Measurements from ENCODE around the gene CCDC182. TPM values are rescaled to one million over a fixed set of nuclear protein-coding genes. Genes with fewer than 3 reads are reported as not detected.

CCDC182 gene
- total and polyA plus RNA-seq, 12 donors = not detected

GRCh38 chr17:57752031-57752905 lies 7.2 kb upstream of the CCDC182 start:
- intact Hi-C loops (cut with DNase I) = no loop called here
- Histone ChIP-seq H3K4me3 (no peak overlapping the region), H3K27me3 (no peaks in the 10 kb centered on the region), H3K9me3 (replicated peaks in 1 of 3) (no peaks in the 10 kb centered on the region), H3K4me1 (replicated peaks in 1 of 2) (peaks cover 0 to 14% of the 10 kb centered on the region in 2 donors), H3K27ac (peak overlapping the region in 1 of 5 donors; percentile 11), H3K36me3 (replicated peaks in 1 of 2) (no peaks in the 10 kb centered on the region)
- WGBS, 4 donors = 80 to 90% (median 87%) methylated on average over 3 to 8 of the region's 8 CpGs
- TF ChIP-seq POLR2A (IDR thresholded peaks at IDR 0.05) = no peak
- peak in 1 of 7 donors; percentile 73 for DNase-seq

DNA sequence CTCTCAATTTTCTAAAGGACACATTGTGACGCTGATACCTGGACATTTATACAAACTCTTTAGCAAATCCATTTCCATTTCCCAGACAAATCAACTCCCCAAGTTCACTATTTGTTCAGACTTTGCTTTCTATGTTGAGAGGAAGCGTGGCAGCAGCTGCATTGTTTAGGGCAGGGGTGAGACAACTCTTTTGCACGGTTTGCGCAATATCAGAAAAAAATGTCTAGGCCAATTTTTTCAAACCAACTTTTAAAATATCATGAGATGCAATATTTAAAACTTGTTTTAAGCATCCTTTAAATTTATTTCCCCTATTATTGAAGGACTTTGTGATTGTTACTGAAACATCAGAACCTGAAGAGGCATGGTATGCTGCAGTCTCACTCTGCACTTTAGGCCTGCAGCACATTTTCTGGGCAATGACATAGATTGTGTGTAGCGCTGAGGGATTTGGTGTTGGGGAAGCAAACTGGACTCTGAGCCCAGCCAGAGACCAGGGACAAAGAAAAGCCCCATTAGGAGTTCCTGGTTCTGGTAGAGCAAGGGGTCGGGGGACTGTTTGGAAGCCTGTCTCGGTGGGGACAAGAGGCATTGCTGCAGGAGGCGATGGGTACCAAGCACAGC lies 6.4 kb upstream of the CCDC182 start:
- TF ChIP-seq CTCF (IDR thresholded peaks at IDR 0.05) (no peak), POLR2A (IDR thresholded peaks at IDR 0.05) (no peak)
- Histone ChIP-seq H3K4me3 (no peak overlapping the region), H3K36me3 (replicated peaks in 1 of 2) (no peaks in the 10 kb centered on the region), H3K27ac (peak overlapping the region in 2 of 5 donors; percentile 30 to 47), H3K27me3 (no peaks in the 10 kb centered on the region), H3K4me1 (replicated peaks in 1 of 2) (peaks cover 0 to 14% of the 10 kb centered on the region in 2 donors), H3K9me3 (replicated peaks in 1 of 3) (no peaks in the 10 kb centered on the region)
- DNase-seq = no peak
- intact Hi-C loops (cut with DNase I) = no loop called here
- 75 to 85% (median 82%) methylated on average over 8 of the region's 8 CpGs for WGBS, 4 donors

GRCh38 chr17:57750895-57751294 lies 5.8 kb upstream of the CCDC182 start:
- H3K4me1 ChIP-seq (replicated peaks in 1 of 2) = peaks cover 0 to 14% of the 10 kb centered on the region in 2 donors
- DNase-seq = peak in 3 of 7 donors; percentile 21 to 28 (median 23)
- H3K27me3 ChIP-seq = no peaks in the 10 kb centered on the region
- no peak overlapping the region for H3K4me3 ChIP-seq
- no peak for TF ChIP-seq CTCF (IDR thresholded peaks at IDR 0.05)
- TF ChIP-seq POLR2A (IDR thresholded peaks at IDR 0.05) = no peak
- peak overlapping the region in 2 of 5 donors; percentile 30 to 47 for H3K27ac ChIP-seq
- H3K9me3 ChIP-seq (replicated peaks in 1 of 3) = no peaks in the 10 kb centered on the region
- intact Hi-C loops (cut with DNase I) = no loop called here
- no peaks in the 10 kb centered on the region for H3K36me3 ChIP-seq (replicated peaks in 1 of 2)
- 66 to 80% (median 74%) methylated on average over 4 to 8 of the region's 8 CpGs for WGBS, 4 donors

GRCh38 chr17:57750109-57750871 lies 5.2 kb upstream of the CCDC182 start:
- no peak for DNase-seq
- intact Hi-C loops (cut with DNase I) = no loop called here
- no peak overlapping the region for H3K4me3 ChIP-seq
- H3K36me3 ChIP-seq (replicated peaks in 1 of 2) = no peaks in the 10 kb centered on the region
- TF ChIP-seq POLR2A (IDR thresholded peaks at IDR 0.05) (no peak), CTCF (IDR thresholded peaks at IDR 0.05) (no peak)
- H3K27ac ChIP-seq = peak overlapping the region in 2 of 5 donors; percentile 30 to 47
- H3K4me1 ChIP-seq (replicated peaks in 1 of 2) = peaks cover 0 to 14% of the 10 kb centered on the region in 2 donors
- 69 to 70% (median 69%) methylated on average over 21 to 23 of the region's 23 CpGs for WGBS, 4 donors
- no peaks in the 10 kb centered on the region for H3K27me3 ChIP-seq
- no peaks in the 10 kb centered on the region for H3K9me3 ChIP-seq (replicated peaks in 1 of 3)
